HG03060 (cell line): ENCODE data around the gene SLU7.

ENCODE experiments used
- ATAC-seq: cut with Tn5 transposase; IDR thresholded peaks from one replicate; pipeline ENCODE4 v1.9.1; 2021; ENCODE audit warnings: low read depth, moderate number of reproducible peaks; ENCODE audit not compliant: unreplicated experiment

Gene SLU7

DNA sequence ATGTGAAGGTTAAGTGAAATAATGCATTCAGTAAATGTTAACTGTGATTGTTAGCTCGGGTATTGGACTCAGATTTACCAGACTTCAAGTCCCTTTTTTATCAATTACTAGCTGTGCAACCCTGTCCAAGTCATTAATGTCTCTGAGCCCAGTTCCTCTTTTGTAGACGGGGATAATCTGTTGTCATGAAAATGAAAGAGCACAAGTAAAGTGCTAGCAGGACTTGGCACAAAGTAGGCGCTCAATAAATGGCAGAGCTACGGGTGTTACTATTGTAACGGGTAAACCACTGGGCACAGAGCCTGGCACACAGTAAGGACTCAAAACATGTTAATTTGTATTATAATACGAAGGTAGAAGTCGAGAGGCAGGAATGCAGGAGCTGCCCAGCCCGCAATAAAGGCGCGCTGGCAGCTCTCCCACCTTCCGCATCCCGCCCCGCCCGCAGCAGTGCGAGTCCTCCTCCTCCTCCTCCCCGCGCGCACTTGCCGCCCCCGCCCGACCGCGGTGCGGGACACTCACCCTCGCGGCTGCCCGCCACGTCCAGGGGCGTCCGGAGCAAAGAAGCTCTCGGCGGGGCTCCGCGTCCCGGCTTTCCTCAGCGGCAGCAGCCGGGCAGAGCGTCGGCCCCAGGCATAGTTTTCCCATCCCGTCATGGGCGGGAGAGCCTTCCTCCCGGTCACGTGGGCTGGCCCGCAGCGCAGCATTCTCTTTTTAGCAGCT is 48.7 kb downstream of the SLU7 start, which contains the start of gene C1QTNF2:
Gene C1QTNF2 (minus strand): TSS at position 637 of the 723 bp plus-strand sequence. CDS start 15,615 bp downstream, outside the sequence.
- no peak for ATAC-seq

- ATAC-seq: no peak
Measured at GRCh38 chr5:160367885-160368284, 51.0 kb downstream of the SLU7 start.

DNA sequence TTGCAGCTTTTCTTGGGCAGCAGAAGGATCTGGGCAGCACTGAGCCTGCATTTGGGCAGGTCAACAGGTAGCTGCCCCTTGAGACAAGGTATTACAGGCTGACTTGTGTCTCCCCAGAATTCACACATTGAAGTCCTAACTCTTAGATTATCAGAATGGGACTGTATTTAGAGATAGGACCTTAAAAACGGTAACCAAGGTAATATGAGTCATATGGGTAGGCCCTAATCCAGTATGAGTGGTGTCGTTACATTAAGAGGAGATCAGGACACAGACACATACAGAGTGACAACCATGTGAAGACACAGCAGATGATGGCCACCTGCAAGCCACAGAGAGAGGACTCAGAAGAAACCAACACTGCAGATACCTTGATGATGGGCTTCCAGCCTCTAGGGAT is 51.6 kb downstream of the SLU7 start:
- ATAC-seq: no peak

DNA sequence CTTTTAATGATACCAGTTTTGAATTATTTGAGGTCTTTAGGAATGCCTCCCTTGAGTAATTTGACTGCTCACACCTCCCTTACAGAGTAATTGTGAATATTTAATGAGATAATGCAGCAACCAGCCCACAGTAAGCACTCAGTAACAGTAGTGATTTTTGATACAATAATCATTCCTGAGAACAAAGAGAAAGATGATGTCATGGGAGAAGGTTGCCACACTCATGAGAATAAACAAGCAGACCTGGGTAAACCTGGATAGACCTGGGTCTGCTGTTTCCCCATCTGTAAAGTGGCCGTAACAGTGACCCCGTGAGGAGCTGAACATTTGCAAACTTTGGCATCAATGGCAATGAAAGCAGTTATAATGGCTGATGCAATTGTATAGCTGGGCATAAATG is 52.7 kb downstream of the SLU7 start:
- ATAC-seq: no peak

- ATAC-seq: no peak
Measured at GRCh38 chr5:160363660-160364395, 55.1 kb downstream of the SLU7 start.

DNA sequence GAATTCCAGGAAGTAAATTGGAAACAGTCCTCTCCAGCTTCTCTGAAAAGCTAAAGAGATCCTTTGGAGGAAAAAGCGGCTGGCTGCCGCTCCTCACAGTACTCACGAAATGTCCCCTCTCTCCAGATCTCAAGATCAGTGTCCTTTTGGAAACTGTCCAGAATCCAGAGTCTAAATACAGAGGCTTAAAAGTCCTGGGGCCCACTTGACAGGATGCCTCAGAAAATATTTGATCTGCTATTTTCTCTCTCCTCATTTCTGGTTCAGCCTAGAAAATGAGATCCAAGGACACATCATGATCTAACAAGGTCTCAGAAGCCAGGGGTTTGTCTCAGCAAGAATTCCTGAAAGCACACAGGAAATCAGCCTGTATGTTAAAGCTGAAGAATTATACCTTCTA is 55.7 kb downstream of the SLU7 start:
- ATAC-seq: no peak

GRCh38 chr5:160361624-160362228 is 57.2 kb downstream of the SLU7 start:
- no peak for ATAC-seq

DNA sequence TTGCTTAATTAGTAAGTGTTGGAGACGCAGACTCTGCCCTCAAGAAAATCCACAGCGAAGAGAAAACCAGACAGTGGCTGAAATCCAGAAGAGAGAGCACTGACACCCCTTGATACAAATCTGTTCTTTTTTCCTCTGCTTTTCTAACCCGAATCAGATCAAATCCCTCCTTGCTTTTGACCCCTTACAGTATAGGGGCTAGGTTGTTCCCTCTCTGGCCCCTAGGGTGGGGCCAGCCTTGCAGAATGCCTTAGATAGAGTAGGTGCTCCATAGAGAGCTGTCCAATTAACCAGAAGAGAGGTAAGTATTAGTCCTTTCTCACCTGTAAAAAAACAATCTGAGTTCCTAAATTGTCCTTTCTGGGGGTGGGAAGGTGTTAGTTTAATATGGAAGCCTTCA is 58.6 kb downstream of the SLU7 start:
- ATAC-seq: no peak

DNA sequence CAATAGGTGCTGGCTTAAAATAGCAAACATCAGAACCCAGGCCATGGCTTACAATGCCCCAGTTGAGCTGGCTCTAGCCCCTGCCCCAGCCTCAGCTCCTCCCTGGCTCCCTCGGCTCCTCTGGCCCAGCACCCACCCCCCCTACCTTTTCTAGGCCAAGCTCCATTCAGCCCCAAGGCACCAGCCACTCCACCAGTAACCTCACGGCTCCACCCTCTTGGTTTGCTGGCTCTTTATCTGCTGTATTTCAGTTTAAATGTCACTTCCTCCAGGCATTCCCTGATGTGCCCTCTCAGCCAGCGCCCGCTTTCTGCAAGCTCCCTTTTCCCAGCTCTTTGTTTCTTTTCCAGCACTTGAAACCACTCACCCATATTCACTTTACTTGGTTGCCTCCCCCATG is 59.1 kb downstream of the SLU7 start:
- no peak for ATAC-seq

- ATAC-seq: no peak
Measured at GRCh38 chr5:160359242-160359641, 59.6 kb downstream of the SLU7 start.

GRCh38 chr5:160357861-160358411 is 60.9 kb downstream of the SLU7 start:
- ATAC-seq: no peak

DNA sequence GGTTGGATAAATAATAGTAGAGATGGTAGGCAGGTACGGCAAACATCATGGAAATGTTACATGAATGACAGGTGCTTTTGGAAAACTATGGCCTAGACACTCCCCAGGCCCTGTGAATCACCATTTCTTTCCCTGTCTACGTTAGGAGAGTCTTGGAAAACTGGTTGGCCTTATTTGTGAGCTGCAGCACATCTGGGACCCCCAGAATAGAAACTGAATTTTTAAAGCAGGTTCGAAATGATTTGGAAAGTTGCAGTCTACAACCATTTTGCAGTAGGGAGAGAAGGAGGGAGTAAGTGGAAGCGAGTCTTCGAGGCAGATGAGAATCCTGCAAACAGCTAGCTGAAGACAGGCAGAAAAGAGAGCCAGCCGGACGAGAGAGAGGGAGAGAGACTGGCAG is 61.5 kb downstream of the SLU7 start:
- ATAC-seq: no peak

GRCh38 chr5:160356550-160357347 is 62.1 kb downstream of the SLU7 start:
- ATAC-seq: no peak

- no peak for ATAC-seq
Measured at GRCh38 chr5:160354666-160355065, 64.2 kb downstream of the SLU7 start.

DNA sequence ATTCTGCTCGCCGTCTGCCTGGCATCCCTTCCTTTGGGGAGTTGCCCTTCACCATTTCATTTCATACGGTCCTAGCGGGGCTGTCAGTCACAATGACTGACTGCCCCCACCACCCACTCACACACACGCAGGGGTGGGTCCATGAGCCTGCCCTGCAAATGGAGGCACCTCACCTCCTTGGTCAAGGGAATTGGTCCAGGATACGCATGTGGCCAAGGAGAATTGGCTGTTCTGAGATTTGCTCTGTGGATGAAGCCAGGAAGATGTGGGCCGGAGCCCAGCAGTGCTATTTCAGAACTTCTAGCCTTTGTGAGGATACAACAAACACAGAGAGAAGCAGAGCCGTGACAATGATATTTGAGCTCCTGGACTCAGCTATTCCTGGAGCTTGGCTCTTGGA is 65.5 kb downstream of the SLU7 start:
- no peak for ATAC-seq

GRCh38 chr5:160352308-160352707 is 66.6 kb downstream of the SLU7 start:
- no peak for ATAC-seq
